Trophoblast cell (in vitro differentiated cells and primary cell): ENCODE measurements around the gene CAMK1D.

Experiments used
- DNase-seq, 2 donors: peaks; one replicate each; pipeline ENCODE4 v3.0.0-alpha.2; 2016
- H2AFZ ChIP-seq: 2 replicates; pipeline ENCODE4 v1.6.1; 2013; ENCODE audit warnings: low read length, moderate library complexity, mild to moderate bottlenecking; ENCODE audit not compliant: insufficient read depth, poor library complexity
- H2AK5ac ChIP-seq: 2 replicates; pipeline ENCODE4 v1.6.1; 2013; ENCODE audit warnings: mild to moderate bottlenecking, low read length
- H2BK120ac ChIP-seq: 2 replicates; pipeline ENCODE4 v1.6.1; 2013; ENCODE audit warnings: low read length, mild to moderate bottlenecking, moderate library complexity; ENCODE audit not compliant: insufficient read depth, poor library complexity
- H2BK12ac ChIP-seq: 2 replicates; pipeline ENCODE4 v1.6.1; 2013; ENCODE audit warnings: mild to moderate bottlenecking, low read length, moderate library complexity
- H2BK5ac ChIP-seq: 2 replicates; pipeline ENCODE4 v1.6.1; 2013; ENCODE audit warnings: low read length, low read depth, moderate library complexity, mild to moderate bottlenecking; ENCODE audit not compliant: poor library complexity
- H3K14ac ChIP-seq: 2 replicates; pipeline ENCODE4 v1.6.1; 2013; ENCODE audit warnings: mild to moderate bottlenecking, low read length
- H3K18ac ChIP-seq: 2 replicates; pipeline ENCODE4 v1.6.1; 2013; ENCODE audit warnings: mild to moderate bottlenecking, low read length
- H3K23ac ChIP-seq: 2 replicates; pipeline ENCODE4 v1.6.1; 2013; ENCODE audit warnings: low read length
- H3K27ac ChIP-seq: 2 replicates; pipeline ENCODE4 v1.5.1; 2013; ENCODE audit warnings: low read depth, mild to moderate bottlenecking, inconsistent platforms, low read length, moderate library complexity
- H3K27me3 ChIP-seq: 2 replicates; pipeline ENCODE4 v1.6.1; 2013; ENCODE audit warnings: inconsistent platforms, mild to moderate bottlenecking, low read length, moderate library complexity; ENCODE audit not compliant: insufficient read depth
- H3K36me3 ChIP-seq, 2 experiments: 1 replicate in 1 of 2; 2 replicates in 1 of 2; pipeline ENCODE4 v1.6.1; 2013; ENCODE audit warnings: low read length in 2 of 2, mild to moderate bottlenecking in 2 of 2, moderate library complexity in 1 of 2; ENCODE audit not compliant: insufficient read depth in 2 of 2, control insufficient read depth in 1 of 2
- H3K4ac ChIP-seq: 2 replicates; pipeline ENCODE4 v1.6.1; 2013; ENCODE audit warnings: low read depth, mild to moderate bottlenecking, low read length, moderate library complexity
- H3K4me1 ChIP-seq, 2 experiments: 1 replicate in 1 of 2; 2 replicates in 1 of 2; pipeline ENCODE4 v1.6.1; 2013; ENCODE audit warnings: low read length in 2 of 2, mild to moderate bottlenecking in 2 of 2, moderate library complexity in 1 of 2; ENCODE audit not compliant: insufficient read depth in 2 of 2, control insufficient read depth in 1 of 2
- H3K4me2 ChIP-seq: 2 replicates; pipeline ENCODE4 v1.6.1; 2013; ENCODE audit warnings: inconsistent platforms, mild to moderate bottlenecking, low read length, moderate library complexity
- H3K4me3 ChIP-seq: 2 replicates; pipeline ENCODE4 v1.5.1; 2013; ENCODE audit warnings: mild to moderate bottlenecking, low read depth, low read length, inconsistent platforms
- H3K79me1 ChIP-seq: one replicate; pipeline ENCODE4 v1.6.1; 2013; ENCODE audit warnings: low read length
- H3K79me2 ChIP-seq: 2 replicates; pipeline ENCODE4 v1.6.1; 2013; ENCODE audit warnings: low read length, mild to moderate bottlenecking; ENCODE audit not compliant: control insufficient read depth, insufficient read depth, poor library complexity
- H3K9ac ChIP-seq: 2 replicates; pipeline ENCODE4 v1.6.1; 2013; ENCODE audit warnings: mild to moderate bottlenecking, low read length
- H3K9me3 ChIP-seq: 2 replicates; pipeline ENCODE4 v1.6.1; 2013; ENCODE audit warnings: low read depth, mild to moderate bottlenecking, control low read depth, inconsistent platforms, low read length; ENCODE audit not compliant: insufficient read depth
- H4K12ac ChIP-seq: 2 replicates; pipeline ENCODE4 v1.6.1; 2013; ENCODE audit warnings: low read depth, mild to moderate bottlenecking, low read length, moderate library complexity
- H4K8ac ChIP-seq: 2 replicates; pipeline ENCODE4 v1.6.1; 2013; ENCODE audit warnings: low read depth, mild to moderate bottlenecking, low read length, moderate library complexity
- H4K91ac ChIP-seq: one replicate; pipeline ENCODE4 v1.6.1; 2013; ENCODE audit warnings: low read depth, mild to moderate bottlenecking, low read length, moderate library complexity
- WGBS: extraction: QIAGEN DNeasy Blood & Tissue Kit; methylation state at CpG from one replicate; pipeline ENCODE4 v1.1.7; 2013; ENCODE audit warnings: missing lambda C conversion rate; ENCODE audit not compliant: insufficient read length, insufficient coverage; ENCODE audit errors: extremely low coverage; 5-methylcytosine and 5-hydroxymethylcytosine counted together

The CAMK1D gene

GRCh38 chr10:12803776-12804175 is 454.4 kb downstream of the CAMK1D start:
- no peak overlapping the region for H4K91ac ChIP-seq
- H3K4ac ChIP-seq: no peak overlapping the region
- no peak overlapping the region for H2BK12ac ChIP-seq
- no peaks in the 10 kb centered on the region for H3K27me3 ChIP-seq
- no peak overlapping the region for H3K4me3 ChIP-seq
- H3K14ac ChIP-seq: no peak overlapping the region
- no peak overlapping the region for H2BK120ac ChIP-seq
- no peak overlapping the region for H3K27ac ChIP-seq
- no peaks in the 10 kb centered on the region for H3K79me2 ChIP-seq
- no peak overlapping the region for H3K9ac ChIP-seq
- no peak overlapping the region for H3K23ac ChIP-seq
- no peaks in the 10 kb centered on the region for H3K79me1 ChIP-seq
- no peak overlapping the region for H3K18ac ChIP-seq
- no peaks in the 10 kb centered on the region for H3K9me3 ChIP-seq
- no peak for DNase-seq
- H3K36me3 ChIP-seq: no peaks in the 10 kb centered on the region
- no peak overlapping the region for H2AFZ ChIP-seq
- no peak overlapping the region for H2BK5ac ChIP-seq
- peaks cover 0 to 4% of the 10 kb centered on the region in 2 experiments for H3K4me1 ChIP-seq
- no peak overlapping the region for H3K4me2 ChIP-seq
- H2AK5ac ChIP-seq: no peak overlapping the region
- H4K12ac ChIP-seq: no peak overlapping the region
- H4K8ac ChIP-seq: no peak overlapping the region
- no CpG with 5 or more reads among the region's 4 CpGs for WGBS

DNA sequence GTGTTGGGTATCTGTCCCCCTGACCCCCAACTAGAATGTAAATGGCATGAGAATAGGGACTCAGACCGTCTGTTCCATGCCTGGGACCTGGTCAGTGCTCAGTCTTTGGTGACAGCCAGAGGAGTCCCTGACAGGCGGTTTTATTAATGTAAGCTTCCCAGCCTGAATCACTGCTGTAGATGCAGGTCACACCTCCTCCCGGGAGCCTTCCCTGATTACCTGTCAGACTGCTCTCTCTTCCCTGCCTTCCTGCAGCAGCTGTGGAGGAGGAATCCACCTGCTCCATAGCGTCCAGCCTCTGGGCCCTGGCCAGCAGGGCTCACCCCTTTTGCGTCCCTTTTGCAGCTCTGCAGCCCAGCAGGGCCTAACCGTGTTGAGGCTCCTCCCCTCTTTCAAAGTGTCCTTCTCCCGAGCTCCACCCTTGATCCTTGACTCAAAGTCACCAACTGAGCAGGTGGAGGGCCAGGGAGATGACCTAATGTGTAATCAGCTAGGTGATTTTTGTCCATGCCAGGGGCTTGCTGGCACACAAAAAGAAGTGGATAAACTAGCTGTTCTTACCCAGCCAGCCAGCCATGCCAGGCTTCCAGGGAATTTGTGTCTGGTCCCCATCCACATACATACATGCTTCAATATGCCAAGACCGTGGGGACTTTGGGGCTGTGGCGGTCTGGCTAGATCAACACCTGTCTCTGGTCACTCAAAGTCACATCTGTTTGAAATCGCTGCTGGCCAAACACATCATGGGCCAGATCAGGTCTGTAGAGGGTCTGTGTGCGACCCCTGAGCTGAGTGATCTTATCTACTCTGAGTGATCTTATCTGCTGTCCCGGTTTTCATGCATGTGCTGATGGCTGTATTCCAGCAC is 457.1 kb downstream of the CAMK1D start:
- no peak overlapping the region for H3K4me3 ChIP-seq
- H3K79me2 ChIP-seq: no peaks in the 10 kb centered on the region
- no peak overlapping the region for H3K4me2 ChIP-seq
- H2AK5ac ChIP-seq: no peak overlapping the region
- no peaks in the 10 kb centered on the region for H3K9me3 ChIP-seq
- no peaks in the 10 kb centered on the region for H3K36me3 ChIP-seq
- no peak overlapping the region for H4K91ac ChIP-seq
- H3K27me3 ChIP-seq: no peaks in the 10 kb centered on the region
- H3K23ac ChIP-seq: no peak overlapping the region
- no peak overlapping the region for H2BK120ac ChIP-seq
- H2AFZ ChIP-seq: no peak overlapping the region
- WGBS: no CpG with 5 or more reads among the region's 12 CpGs
- H3K9ac ChIP-seq: no peak overlapping the region
- H2BK12ac ChIP-seq: no peak overlapping the region
- H3K18ac ChIP-seq: no peak overlapping the region
- peaks cover 0 to 2% of the 10 kb centered on the region in 2 experiments for H3K4me1 ChIP-seq
- H3K4ac ChIP-seq: no peak overlapping the region
- no peak overlapping the region for H4K12ac ChIP-seq
- H3K27ac ChIP-seq: no peak overlapping the region
- H3K14ac ChIP-seq: no peak overlapping the region
- no peak overlapping the region for H2BK5ac ChIP-seq
- no peak overlapping the region for H4K8ac ChIP-seq
- H3K79me1 ChIP-seq: no peaks in the 10 kb centered on the region
- no peak for DNase-seq

GRCh38 chr10:12807096-12807755 is 457.9 kb downstream of the CAMK1D start:
- H2AFZ ChIP-seq: no peak overlapping the region
- H3K4me1 ChIP-seq: peaks cover 0 to 2% of the 10 kb centered on the region in 2 experiments
- no peak overlapping the region for H3K27ac ChIP-seq
- no peak overlapping the region for H3K4me3 ChIP-seq
- H3K14ac ChIP-seq: no peak overlapping the region
- DNase-seq: no peak
- no peak overlapping the region for H3K23ac ChIP-seq
- no peak overlapping the region for H3K18ac ChIP-seq
- H4K8ac ChIP-seq: no peak overlapping the region
- no peak overlapping the region for H2AK5ac ChIP-seq
- H4K91ac ChIP-seq: no peak overlapping the region
- H3K36me3 ChIP-seq: no peaks in the 10 kb centered on the region
- no peak overlapping the region for H2BK120ac ChIP-seq
- no peak overlapping the region for H4K12ac ChIP-seq
- H3K9ac ChIP-seq: no peak overlapping the region
- WGBS: no CpG with 5 or more reads among the region's 10 CpGs
- no peaks in the 10 kb centered on the region for H3K27me3 ChIP-seq
- no peak overlapping the region for H2BK12ac ChIP-seq
- H2BK5ac ChIP-seq: no peak overlapping the region
- no peaks in the 10 kb centered on the region for H3K9me3 ChIP-seq
- no peak overlapping the region for H3K4me2 ChIP-seq
- no peaks in the 10 kb centered on the region for H3K79me2 ChIP-seq
- H3K4ac ChIP-seq: no peak overlapping the region
- no peaks in the 10 kb centered on the region for H3K79me1 ChIP-seq

DNA sequence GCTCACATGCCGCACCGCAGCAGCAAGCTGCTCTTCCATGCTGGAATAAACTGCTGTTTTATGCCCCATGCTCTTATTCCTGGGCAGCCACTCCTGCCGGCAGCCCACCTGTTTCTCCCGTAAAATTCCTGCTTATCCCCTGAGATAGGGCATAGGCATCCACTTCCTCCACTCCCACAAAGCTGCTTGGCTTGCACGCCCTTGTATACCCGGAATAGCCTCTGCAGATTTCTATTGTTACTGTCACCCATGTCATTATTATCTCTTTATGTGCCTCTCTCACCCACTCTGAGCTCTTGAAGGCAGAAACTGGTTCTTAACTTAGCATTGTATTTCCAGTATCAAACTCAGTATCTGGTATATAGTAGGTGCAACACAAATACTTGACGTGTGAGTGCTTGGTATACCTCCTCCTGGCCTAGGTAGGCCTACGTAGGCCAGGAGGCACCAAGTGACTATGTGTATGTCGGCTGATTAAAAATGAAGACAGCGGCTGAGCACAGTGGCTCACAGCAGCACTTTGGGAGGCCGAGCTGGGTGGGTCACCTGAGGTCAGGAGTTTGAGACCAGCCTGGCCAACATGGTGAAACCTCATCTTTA is 458.8 kb downstream of the CAMK1D start:
- no peak overlapping the region for H2BK120ac ChIP-seq
- no CpG with 5 or more reads among the region's 11 CpGs for WGBS
- H3K79me2 ChIP-seq: no peaks in the 10 kb centered on the region
- H2AK5ac ChIP-seq: no peak overlapping the region
- no peaks in the 10 kb centered on the region for H3K27me3 ChIP-seq
- H2BK12ac ChIP-seq: no peak overlapping the region
- H4K12ac ChIP-seq: no peak overlapping the region
- H3K9me3 ChIP-seq: no peaks in the 10 kb centered on the region
- no peak overlapping the region for H4K91ac ChIP-seq
- H3K9ac ChIP-seq: no peak overlapping the region
- no peak overlapping the region for H3K4me3 ChIP-seq
- H3K27ac ChIP-seq: no peak overlapping the region
- DNase-seq: no peak
- no peak overlapping the region for H3K23ac ChIP-seq
- no peak overlapping the region for H3K18ac ChIP-seq
- H3K4ac ChIP-seq: no peak overlapping the region
- H2AFZ ChIP-seq: no peak overlapping the region
- H3K36me3 ChIP-seq: no peaks in the 10 kb centered on the region
- H3K79me1 ChIP-seq: no peaks in the 10 kb centered on the region
- H3K4me2 ChIP-seq: no peak overlapping the region
- H3K4me1 ChIP-seq: peaks cover 0 to 2% of the 10 kb centered on the region in 2 experiments
- no peak overlapping the region for H4K8ac ChIP-seq
- H3K14ac ChIP-seq: no peak overlapping the region
- no peak overlapping the region for H2BK5ac ChIP-seq
